HEK293 (cell line): ENCODE data around the gene TMEM127.

Experiments
- CTCF ChIA-PET: fragments of 350-600 bp; formaldehyde crosslinking; extraction: SDS; loops from one replicate; lab custom pipeline; 2021; ENCODE audit warnings: antibody characterized with exemption; lab: Yijun Ruan, JAX
- POLR2A ChIA-PET: fragments of 300-600 bp; formaldehyde crosslinking; extraction: SDS; loops from one replicate; lab custom pipeline; 2020; ENCODE audit warnings: antibody characterized with exemption, inconsistent platforms; lab: Yijun Ruan, JAX
- H3K27ac ChIP-seq: fragments of 200-500 bp; sonication (Bioruptor generic); 2 replicates; pipeline ENCODE4 v1.5.1; 2014; ENCODE audit warnings: low read depth, low read length, control low read depth, inconsistent platforms; ENCODE audit errors: extremely low read depth
- H3K36me3 ChIP-seq, 2 experiments: fragments of 200-500 bp in 1 of 2; sonication (Bioruptor generic) in 1 of 2; 1 replicate in 1 of 2; 2 replicates in 1 of 2; pipeline ENCODE4 v1.5.1; 2014 to 2017; ENCODE audit warnings: inconsistent platforms in 2 of 2, low read length in 2 of 2; ENCODE audit not compliant: control insufficient read depth in 2 of 2, insufficient read depth in 1 of 2
- H3K4me1 ChIP-seq: fragments of 200-500 bp; sonication (Bioruptor generic); 2 replicates; pipeline ENCODE4 v1.5.1; 2014; ENCODE audit warnings: mild to moderate bottlenecking, low read length, inconsistent platforms; ENCODE audit not compliant: control insufficient read depth, insufficient read depth
- H3K4me3 ChIP-seq: 2 replicates; pipeline ENCODE4 v1.5.1; 2011; ENCODE audit warnings: low read depth, mild to moderate bottlenecking, control low read depth, low read length, moderate library complexity
- H3K9me3 ChIP-seq: fragments of 200-500 bp; sonication (Bioruptor generic); 2 replicates; pipeline ENCODE4 v1.5.1; 2014; ENCODE audit warnings: low read depth, low read length, inconsistent platforms; ENCODE audit not compliant: control insufficient read depth, insufficient read depth
- FEZF1 ChIP-seq: fragments of 450-650 bp; formaldehyde crosslinking; IDR thresholded peaks from 2 replicates; pipeline ENCODE4 v1.5.1; 2016; ENCODE audit warnings: missing biosample characterization, missing genetic modification characterization
- GLI4 ChIP-seq: fragments of 450-650 bp; formaldehyde crosslinking; IDR thresholded peaks from 2 replicates; pipeline ENCODE4 v1.5.1; 2016; ENCODE audit warnings: missing biosample characterization, missing genetic modification characterization
- KLF8 ChIP-seq: fragments of 450-650 bp; formaldehyde crosslinking; IDR thresholded peaks from 2 replicates; pipeline ENCODE4 v1.5.1; 2016; ENCODE audit warnings: missing biosample characterization, missing genetic modification characterization
- PATZ1 ChIP-seq: fragments of 450-650 bp; formaldehyde crosslinking; IDR thresholded peaks from 2 replicates; pipeline ENCODE4 v1.5.1; 2016; ENCODE audit warnings: missing biosample characterization, missing genetic modification characterization
- SCRT1 ChIP-seq: fragments of 450-650 bp; formaldehyde crosslinking; IDR thresholded peaks from 2 replicates; pipeline ENCODE4 v1.5.1; 2016; ENCODE audit warnings: missing biosample characterization, missing genetic modification characterization, borderline replicate concordance
- SP7 ChIP-seq: fragments of 450-650 bp; formaldehyde crosslinking; IDR thresholded peaks from 2 replicates; pipeline ENCODE4 v1.5.1; 2016; ENCODE audit warnings: missing biosample characterization, missing genetic modification characterization
- ZBTB8A ChIP-seq: fragments of 450-650 bp; formaldehyde crosslinking; IDR thresholded peaks from 2 replicates; pipeline ENCODE4 v1.5.1; 2016; ENCODE audit warnings: missing biosample characterization, missing genetic modification characterization
- ZEB2 ChIP-seq: fragments of 450-650 bp; formaldehyde crosslinking; IDR thresholded peaks from 2 replicates; pipeline ENCODE4 v1.5.1; 2016; ENCODE audit warnings: missing biosample characterization, missing genetic modification characterization
- ZFP41 ChIP-seq: fragments of 450-650 bp; formaldehyde crosslinking; IDR thresholded peaks from 2 replicates; pipeline ENCODE4 v1.5.1; 2016; ENCODE audit warnings: missing biosample characterization, missing genetic modification characterization, borderline replicate concordance
- ZNF112 ChIP-seq: fragments of 450-650 bp; formaldehyde crosslinking; IDR thresholded peaks from 2 replicates; pipeline ENCODE4 v1.5.0; 2017; ENCODE audit warnings: missing biosample characterization, missing genetic modification characterization
- ZNF132 ChIP-seq: fragments of 450-650 bp; formaldehyde crosslinking; IDR thresholded peaks from 2 replicates; pipeline ENCODE4 v1.5.1; 2017; ENCODE audit warnings: missing biosample characterization, missing genetic modification characterization, borderline replicate concordance
- ZNF138 ChIP-seq: fragments of 450-650 bp; formaldehyde crosslinking; IDR thresholded peaks from 2 replicates; pipeline ENCODE4 v1.5.1; 2016; ENCODE audit warnings: missing biosample characterization, missing genetic modification characterization, borderline replicate concordance
- ZNF18 ChIP-seq: fragments of 450-650 bp; formaldehyde crosslinking; IDR thresholded peaks from 2 replicates; pipeline ENCODE4 v1.5.1; 2016; ENCODE audit warnings: missing biosample characterization, missing genetic modification characterization
- ZNF24 ChIP-seq: fragments of 450-650 bp; formaldehyde crosslinking; IDR thresholded peaks from 2 replicates; pipeline ENCODE4 v1.5.1; 2016; ENCODE audit warnings: missing biosample characterization, missing genetic modification characterization
- ZNF274 ChIP-seq, 2 experiments: fragments of 200-500 bp in 1 of 2; fragments of 450-650 bp in 1 of 2; sonication (Bioruptor generic) in 1 of 2; formaldehyde crosslinking in 1 of 2; IDR thresholded peaks; 2 replicates each; pipeline versions ENCODE4 v1.5.1 to v1.6.1; 2014 to 2016; ENCODE audit warnings: borderline replicate concordance in 1 of 2, inconsistent platforms in 1 of 2, low read length in 1 of 2, missing biosample characterization in 1 of 2, missing genetic modification characterization in 1 of 2
- ZNF302 ChIP-seq: fragments of 450-650 bp; formaldehyde crosslinking; IDR thresholded peaks from 2 replicates; pipeline ENCODE4 v1.5.1; 2016; ENCODE audit warnings: missing biosample characterization, missing genetic modification characterization, low read depth
- ZNF311 ChIP-seq: fragments of 450-650 bp; formaldehyde crosslinking; IDR thresholded peaks from 2 replicates; pipeline ENCODE4 v1.5.1; 2017; ENCODE audit warnings: missing biosample characterization, missing genetic modification characterization, borderline replicate concordance
- ZNF366 ChIP-seq: fragments of 450-650 bp; formaldehyde crosslinking; conservative IDR thresholded peaks from 2 replicates; pipeline ENCODE4 v1.5.1; 2016; ENCODE audit warnings: missing biosample characterization, missing genetic modification characterization
- ZNF394 ChIP-seq: fragments of 450-650 bp; formaldehyde crosslinking; IDR thresholded peaks from 2 replicates; pipeline ENCODE4 v1.5.1; 2016; ENCODE audit warnings: missing biosample characterization, missing genetic modification characterization, mild to moderate bottlenecking, moderate library complexity, borderline replicate concordance
- ZNF416 ChIP-seq: fragments of 450-650 bp; formaldehyde crosslinking; IDR thresholded peaks from 2 replicates; pipeline ENCODE4 v1.5.1; 2016; ENCODE audit warnings: missing biosample characterization, missing genetic modification characterization
- ZNF529 ChIP-seq: fragments of 450-650 bp; formaldehyde crosslinking; IDR thresholded peaks from 2 replicates; pipeline ENCODE4 v1.5.1; 2017; ENCODE audit warnings: missing genetic modification characterization, missing biosample characterization; ENCODE audit not compliant: insufficient replicate concordance
- ZNF544 ChIP-seq: fragments of 450-650 bp; formaldehyde crosslinking; IDR thresholded peaks from 2 replicates; pipeline ENCODE4 v1.5.0; 2017; ENCODE audit warnings: missing biosample characterization, missing genetic modification characterization
- ZNF549 ChIP-seq: fragments of 450-650 bp; IDR thresholded peaks from 2 replicates; pipeline ENCODE4 v1.5.1; 2018; ENCODE audit warnings: missing biosample characterization, missing genetic modification characterization, mild to moderate bottlenecking, inconsistent platforms, moderate library complexity
- ZNF561 ChIP-seq: fragments of 450-650 bp; IDR thresholded peaks from 2 replicates; pipeline ENCODE4 v1.5.1; 2018; ENCODE audit warnings: missing biosample characterization, missing genetic modification characterization, borderline replicate concordance
- ZNF571 ChIP-seq: fragments of 450-650 bp; formaldehyde crosslinking; IDR thresholded peaks from 2 replicates; pipeline ENCODE4 v1.5.0; 2017; ENCODE audit warnings: missing biosample characterization, missing genetic modification characterization
- ZNF600 ChIP-seq: fragments of 450-650 bp; formaldehyde crosslinking; IDR thresholded peaks from 2 replicates; pipeline ENCODE4 v1.5.1; 2016; ENCODE audit warnings: missing biosample characterization, missing genetic modification characterization
- ZNF610 ChIP-seq: fragments of 450-650 bp; formaldehyde crosslinking; IDR thresholded peaks from 2 replicates; pipeline ENCODE4 v1.5.1; 2016; ENCODE audit warnings: missing biosample characterization, missing genetic modification characterization, borderline replicate concordance
- ZNF658 ChIP-seq: fragments of 450-650 bp; formaldehyde crosslinking; IDR thresholded peaks from 2 replicates; pipeline ENCODE4; 2016; ENCODE audit warnings: missing biosample characterization, missing genetic modification characterization
- TF ChIP-seq, protein P1 (sequence below): fragments of 450-650 bp; formaldehyde crosslinking; IDR thresholded peaks from 2 replicates; pipeline ENCODE4 v1.5.1; 2017; ENCODE audit warnings: missing biosample characterization, missing genetic modification characterization

Gene TMEM127

GRCh38 chr2:96239091-96239490 lies 26.7 kb downstream of the TMEM127 start:
- no peak overlapping the region for H3K27ac ChIP-seq
- CTCF ChIA-PET = interaction anchor here (0.8 to 1.1 kb wide), 2 partner anchors 10 to 64 kb away, joined by 3 to 4 read pairs; no protein-coding TSS in a partner anchor
- H3K4me3 ChIP-seq = no peak overlapping the region
- no peaks in the 10 kb centered on the region; the same call in 1 of the 2 replicates for H3K4me1 ChIP-seq
- no peaks in the 10 kb centered on the region for H3K36me3 ChIP-seq
- TF ChIP-seq ZNF529 (tag by site-specific recombination) (no peak), ZNF24 (tag by site-specific recombination) (no peak), SP7 (no peak), ZNF600 (tag by site-specific recombination) (no peak), ZNF274 (IDR thresholded peaks at IDR 0.05; ENCODE audit: low read length) (no peak), ZNF274 (tag by site-specific recombination; IDR thresholded peaks at IDR 0.05; ENCODE audit: borderline replicate concordance) (no peak), ZNF544 (tag by site-specific recombination) (no peak), ZEB2 (no peak), ZNF132 (tag by site-specific recombination) (no peak), PATZ1 (no peak), ZNF394 (tag by site-specific recombination) (no peak), ZNF302 (tag by site-specific recombination) (no peak), ZNF112 (tag by site-specific recombination) (no peak), GLI4 (no peak), ZNF18 (tag by site-specific recombination) (no peak), ZNF571 (tag by site-specific recombination) (no peak)
- TF ChIP-seq, protein P1, sequence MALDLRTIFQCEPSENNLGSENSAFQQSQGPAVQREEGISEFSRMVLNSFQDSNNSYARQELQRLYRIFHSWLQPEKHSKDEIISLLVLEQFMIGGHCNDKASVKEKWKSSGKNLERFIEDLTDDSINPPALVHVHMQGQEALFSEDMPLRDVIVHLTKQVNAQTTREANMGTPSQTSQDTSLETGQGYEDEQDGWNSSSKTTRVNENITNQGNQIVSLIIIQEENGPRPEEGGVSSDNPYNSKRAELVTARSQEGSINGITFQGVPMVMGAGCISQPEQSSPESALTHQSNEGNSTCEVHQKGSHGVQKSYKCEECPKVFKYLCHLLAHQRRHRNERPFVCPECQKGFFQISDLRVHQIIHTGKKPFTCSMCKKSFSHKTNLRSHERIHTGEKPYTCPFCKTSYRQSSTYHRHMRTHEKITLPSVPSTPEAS (tag by site-specific recombination) = no peak
- POLR2A ChIA-PET = no interaction called here
- no peaks in the 10 kb centered on the region for H3K9me3 ChIP-seq

DNA sequence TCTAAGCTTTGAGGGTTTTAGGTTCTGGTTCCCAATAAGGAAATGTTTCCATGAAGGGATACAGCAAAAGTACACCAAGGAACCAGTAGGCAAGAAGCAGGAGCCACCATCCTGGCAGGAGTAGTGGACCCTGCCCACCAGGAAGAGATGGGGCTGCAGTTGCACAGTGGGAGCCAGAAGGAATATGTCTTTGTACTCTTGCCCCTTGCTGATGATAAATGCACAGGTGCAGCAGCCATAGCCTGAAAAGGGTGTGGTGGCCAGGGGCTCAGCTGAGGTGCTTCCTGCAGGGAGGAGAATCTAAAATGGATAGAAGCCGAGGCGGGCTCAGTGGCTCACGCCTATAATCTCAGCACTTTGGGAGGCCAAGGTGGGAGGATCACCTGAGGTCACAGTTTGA lies 27.5 kb downstream of the TMEM127 start:
- Histone ChIP-seq H3K4me1 (no peaks in the 10 kb centered on the region; the same call in 1 of the 2 replicates), H3K4me3 (no peak overlapping the region), H3K36me3 (no peaks in the 10 kb centered on the region), H3K27ac (no peak overlapping the region), H3K9me3 (no peaks in the 10 kb centered on the region)
- TF ChIP-seq ZNF561 (tag by site-specific recombination) = no peak
- TF ChIP-seq FEZF1 (tag by site-specific recombination) = no peak
- no peak for TF ChIP-seq ZNF416 (tag by site-specific recombination)
- TF ChIP-seq ZBTB8A (tag by site-specific recombination) = no peak
- TF ChIP-seq ZNF658 (tag by site-specific recombination) = no peak
- no peak for TF ChIP-seq ZFP41
- TF ChIP-seq ZNF311 (tag by site-specific recombination) = no peak
- no peak for TF ChIP-seq ZNF549 (tag by site-specific recombination)
- no peak for TF ChIP-seq KLF8
- TF ChIP-seq ZNF610 (tag by site-specific recombination) = no peak
- no peak for TF ChIP-seq ZNF366 (tag by site-specific recombination)
- TF ChIP-seq ZNF138 (tag by site-specific recombination) = no peak
- TF ChIP-seq ZNF571 (tag by site-specific recombination) = no peak
- TF ChIP-seq SCRT1 (tag by site-specific recombination) = no peak
- CTCF ChIA-PET = no interaction called here
- POLR2A ChIA-PET = no interaction called here
